ENCODE data around the gene TH. TPM values are rescaled to one million over a fixed set of nuclear protein-coding genes. Genes with fewer than 3 reads are reported as not detected.

TH gene
- total and polyA plus RNA-seq, 2 experiments from 2014 or later, result 0.34 TPM; not detected in 1

DNA sequence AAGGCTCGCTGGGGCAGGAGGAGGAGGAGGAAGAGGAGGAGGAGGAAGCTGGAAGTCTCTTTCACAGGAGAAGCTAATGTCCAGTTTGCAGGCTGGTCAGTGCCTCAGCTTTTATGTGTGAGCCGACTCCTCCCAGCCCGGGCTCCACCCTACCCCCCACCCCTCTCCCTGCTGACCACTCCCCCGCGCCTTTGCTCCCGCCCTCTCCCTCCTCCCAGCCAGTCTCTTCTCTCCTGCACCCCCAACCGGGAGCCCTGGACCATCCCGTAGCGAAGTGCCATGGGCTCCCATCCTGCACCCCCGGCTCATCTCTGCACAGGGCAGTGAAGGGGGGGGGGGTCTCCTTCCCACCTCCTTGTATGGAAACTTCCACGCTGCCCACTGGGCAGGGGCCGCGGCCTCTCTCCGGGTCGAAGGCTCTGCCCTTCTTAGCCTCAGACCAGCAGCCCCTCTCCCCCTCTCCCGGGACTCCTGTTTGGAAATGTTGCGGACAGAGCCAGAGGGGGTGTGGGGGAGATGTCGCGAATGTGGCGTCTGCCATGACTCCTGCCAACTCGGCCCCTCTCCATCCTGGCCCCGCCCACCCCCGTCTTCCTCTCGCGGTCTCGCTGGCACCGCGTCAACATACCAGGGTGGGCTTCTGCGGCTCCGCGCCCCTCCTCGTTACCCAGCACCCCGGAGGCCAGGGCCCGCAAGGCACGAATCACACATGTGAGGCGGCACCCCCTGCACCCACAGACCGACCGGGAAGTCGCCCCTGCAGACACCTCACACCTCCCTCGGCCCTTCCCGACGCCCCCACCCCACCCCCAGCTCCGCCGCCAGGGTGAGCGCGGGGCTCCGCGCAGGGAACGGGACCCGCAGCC is 34.2 kb downstream of the TH start:
- Histone ChIP-seq H3K9me2 (ENCODE audit: insufficient read depth) (no peaks in the 10 kb centered on the region), H3K4me2 (peak overlapping the region; percentile 96), H3K36me3 (ENCODE audit: insufficient read depth) (no peaks in the 10 kb centered on the region), H2AFZ (peak overlapping the region; percentile 76), H3K27ac (ENCODE audit: low read depth) (no peak overlapping the region), H3K27me3 (ENCODE audit: insufficient read depth) (peaks cover 69% of the 10 kb centered on the region), H3K4me3 (peak overlapping the region; percentile 59), H3F3A (replicated peaks; ENCODE audit: low read depth) (no peaks in the 10 kb centered on the region), H3K4me1 (ENCODE audit: insufficient read depth) (peaks cover 13% of the 10 kb centered on the region; the same call in 1 of the 2 replicates), H3K79me2 (replicated peaks; ENCODE audit: insufficient read depth) (no peaks in the 10 kb centered on the region), H4K20me1 (replicated peaks; ENCODE audit: insufficient read depth) (peaks cover 13% of the 10 kb centered on the region)
- Mint-ChIP-seq H3K27me3 (ENCODE audit: insufficient read depth, low read depth, poor library complexity) (peaks cover 69% of the 10 kb centered on the region), H3K4me1 (peaks cover 9% of the 10 kb centered on the region; the same call in 2 of the 3 replicates), H3K4me3 (peak overlapping the region; percentile 62), H3K9me3 (peaks cover 6% of the 10 kb centered on the region; the same call in 1 of the 3 replicates), H3K27ac (no peak overlapping the region), H3K36me3 (ENCODE audit: low read depth) (no peaks in the 10 kb centered on the region)
- TF ChIP-seq NANOG (IDR thresholded peaks at IDR 0.05; ENCODE audit: borderline replicate concordance), result no peak
- TF ChIP-seq ZNF462 (CRISPR knock-in tag; IDR thresholded peaks at IDR 0.05), result no peak
- TF ChIP-seq EZH2 (IDR thresholded peaks at IDR 0.05; ENCODE audit: low read depth, unreplicated experiment), result peak; percentile 42
- no peak for TF ChIP-seq CREB1 (CRISPR knock-in tag; IDR thresholded peaks at IDR 0.05; ENCODE audit: low read depth)
- DNase-seq (ENCODE audit: low spot score) (peak; percentile 82), ATAC-seq (peak; percentile 47)

DNA sequence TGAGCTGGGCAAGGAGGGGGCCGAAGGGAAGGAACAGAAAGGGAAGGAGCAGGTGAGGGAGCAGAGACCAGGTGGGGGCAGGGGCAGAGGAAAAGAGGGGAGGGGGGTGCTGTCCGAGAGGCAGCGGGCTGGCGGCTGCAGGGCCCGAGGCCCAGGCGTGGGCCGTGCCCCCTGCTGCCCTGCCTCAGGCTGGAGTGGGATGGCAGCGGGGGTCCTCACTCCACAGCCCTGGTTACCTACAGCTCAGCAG is 34.7 kb downstream of the TH start:
- no peak overlapping the region for H3K27ac Mint-ChIP-seq
- H3K9me2 ChIP-seq (ENCODE audit: insufficient read depth), result no peaks in the 10 kb centered on the region
- H3K4me2 ChIP-seq, result peak overlapping the region; percentile 96
- H3K9me3 Mint-ChIP-seq, result 0 out of 3 replicates have a peak, but pooled peaks cover 3% of the 10 kb centered on the region
- no peak for DNase-seq (ENCODE audit: low spot score)
- peak overlapping the region; percentile 59 for H3K4me3 ChIP-seq
- no peaks in the 10 kb centered on the region for H3K36me3 Mint-ChIP-seq (ENCODE audit: low read depth)
- H3K79me2 ChIP-seq (replicated peaks; ENCODE audit: insufficient read depth), result no peaks in the 10 kb centered on the region
- H3K27me3 ChIP-seq (ENCODE audit: insufficient read depth), result peaks cover 63% of the 10 kb centered on the region
- no peaks in the 10 kb centered on the region for H3K36me3 ChIP-seq (ENCODE audit: insufficient read depth)
- peak; percentile 2 for ATAC-seq
- H3F3A ChIP-seq (replicated peaks; ENCODE audit: low read depth), result no peaks in the 10 kb centered on the region
- no peak overlapping the region; the same call in 1 of the 2 replicates for H2AFZ ChIP-seq
- H4K20me1 ChIP-seq (replicated peaks; ENCODE audit: insufficient read depth), result peaks cover 8% of the 10 kb centered on the region
- peaks cover 8% of the 10 kb centered on the region; the same call in 1 of the 2 replicates for H3K4me1 ChIP-seq (ENCODE audit: insufficient read depth)
- peak overlapping the region; percentile 62; the same call in 2 of the 3 replicates for H3K4me3 Mint-ChIP-seq
- peaks cover 9% of the 10 kb centered on the region; the same call in 2 of the 3 replicates for H3K4me1 Mint-ChIP-seq
- H3K27ac ChIP-seq (ENCODE audit: low read depth), result no peak overlapping the region
- H3K27me3 Mint-ChIP-seq (ENCODE audit: insufficient read depth, low read depth, poor library complexity), result peaks cover 69% of the 10 kb centered on the region
- TF ChIP-seq CREB1 (CRISPR knock-in tag; IDR thresholded peaks at IDR 0.05; ENCODE audit: low read depth), result no peak
- TF ChIP-seq ZNF331 (CRISPR knock-in tag; IDR thresholded peaks at IDR 0.05; ENCODE audit: low read depth), result no peak
- TF ChIP-seq NANOG (IDR thresholded peaks at IDR 0.05; ENCODE audit: borderline replicate concordance), result no peak
- no peak for TF ChIP-seq ETS1 (IDR thresholded peaks at IDR 0.05)
- TF ChIP-seq EZH2phosphoT487 (IDR thresholded peaks at IDR 0.05; ENCODE audit: unreplicated experiment), result no peak
- TF ChIP-seq, protein P1, sequence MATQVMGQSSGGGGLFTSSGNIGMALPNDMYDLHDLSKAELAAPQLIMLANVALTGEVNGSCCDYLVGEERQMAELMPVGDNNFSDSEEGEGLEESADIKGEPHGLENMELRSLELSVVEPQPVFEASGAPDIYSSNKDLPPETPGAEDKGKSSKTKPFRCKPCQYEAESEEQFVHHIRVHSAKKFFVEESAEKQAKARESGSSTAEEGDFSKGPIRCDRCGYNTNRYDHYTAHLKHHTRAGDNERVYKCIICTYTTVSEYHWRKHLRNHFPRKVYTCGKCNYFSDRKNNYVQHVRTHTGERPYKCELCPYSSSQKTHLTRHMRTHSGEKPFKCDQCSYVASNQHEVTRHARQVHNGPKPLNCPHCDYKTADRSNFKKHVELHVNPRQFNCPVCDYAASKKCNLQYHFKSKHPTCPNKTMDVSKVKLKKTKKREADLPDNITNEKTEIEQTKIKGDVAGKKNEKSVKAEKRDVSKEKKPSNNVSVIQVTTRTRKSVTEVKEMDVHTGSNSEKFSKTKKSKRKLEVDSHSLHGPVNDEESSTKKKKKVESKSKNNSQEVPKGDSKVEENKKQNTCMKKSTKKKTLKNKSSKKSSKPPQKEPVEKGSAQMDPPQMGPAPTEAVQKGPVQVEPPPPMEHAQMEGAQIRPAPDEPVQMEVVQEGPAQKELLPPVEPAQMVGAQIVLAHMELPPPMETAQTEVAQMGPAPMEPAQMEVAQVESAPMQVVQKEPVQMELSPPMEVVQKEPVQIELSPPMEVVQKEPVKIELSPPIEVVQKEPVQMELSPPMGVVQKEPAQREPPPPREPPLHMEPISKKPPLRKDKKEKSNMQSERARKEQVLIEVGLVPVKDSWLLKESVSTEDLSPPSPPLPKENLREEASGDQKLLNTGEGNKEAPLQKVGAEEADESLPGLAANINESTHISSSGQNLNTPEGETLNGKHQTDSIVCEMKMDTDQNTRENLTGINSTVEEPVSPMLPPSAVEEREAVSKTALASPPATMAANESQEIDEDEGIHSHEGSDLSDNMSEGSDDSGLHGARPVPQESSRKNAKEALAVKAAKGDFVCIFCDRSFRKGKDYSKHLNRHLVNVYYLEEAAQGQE (IDR thresholded peaks at IDR 0.05; ENCODE audit: unreplicated experiment), result no peak
- TF ChIP-seq JUNB (IDR thresholded peaks at IDR 0.05; ENCODE audit: unreplicated experiment), result no peak
- TF ChIP-seq EZH2 (IDR thresholded peaks at IDR 0.05; ENCODE audit: low read depth, unreplicated experiment), result no peak

All from GM23338 (cell line).